GM12872 (cell line): Measurements from ENCODE around the gene HTT.

ENCODE experiments used
- CTCF ChIP-seq: IDR thresholded peaks from 3 replicates; pipeline ENCODE4 v1.5.1; 2011; ENCODE audit warnings: low read depth, mild to moderate bottlenecking, low read length, moderate library complexity; ENCODE audit not compliant: insufficient read depth

Gene HTT

GRCh38 chr4:3269105-3269927 is 194.8 kb downstream of the HTT start:
- no peak for TF ChIP-seq CTCF

- TF ChIP-seq CTCF = no peak
Observed at GRCh38 chr4:3269991-3270611, 195.6 kb downstream of the HTT start.

GRCh38 chr4:3271131-3271530 is 196.7 kb downstream of the HTT start:
- no peak for TF ChIP-seq CTCF

- no peak for TF ChIP-seq CTCF
Observed at GRCh38 chr4:3276986-3277385, 202.5 kb downstream of the HTT start.

GRCh38 chr4:3280466-3280865 is 206.0 kb downstream of the HTT start:
- no peak for TF ChIP-seq CTCF

- TF ChIP-seq CTCF = no peak
Observed at GRCh38 chr4:3283483-3283882, 209.0 kb downstream of the HTT start.

GRCh38 chr4:3283916-3284315 is 209.4 kb downstream of the HTT start:
- TF ChIP-seq CTCF = no peak
